WTC11 (cell line): ENCODE measurements around the gene FRMD4B. TPM values are rescaled to one million over a fixed set of nuclear protein-coding genes. Genes with fewer than 3 reads are reported as not detected.

Experiments used
- ATAC-seq: fragments of 200-7000 bp; cut with Tn5 transposase; 2 replicates; pipeline ENCODE4 v1.10.0; 2021; ENCODE audit warnings: mild to moderate bottlenecking, moderate library complexity
- CTCF ChIA-PET: fragments of 300-600 bp; sonication (Branson Sonifier 250); formaldehyde crosslinking; loops from one replicate; lab custom pipeline; 2021; ENCODE audit warnings: antibody characterized with exemption; lab: Charles Lee
- POLR2A ChIA-PET: fragments of 350-600 bp; sonication (Branson Sonifier 250); formaldehyde crosslinking; loops from one replicate; lab custom pipeline; 2021; ENCODE audit warnings: antibody characterized with exemption; lab: Charles Lee
- DNase-seq: peaks from one replicate; pipeline ENCODE4 v3.0.0; 2021; ENCODE audit warnings: low spot score
- H3K27ac Mint-ChIP-seq: 2 replicates; pipeline ENCODE4 v1.8.0; 2021; ENCODE audit warnings: mixed read lengths
- H3K27me3 Mint-ChIP-seq: 2 replicates; pipeline ENCODE4 v1.8.0; 2021; ENCODE audit warnings: low read depth, mild to moderate bottlenecking, moderate library complexity, mixed read lengths
- H3K36me3 Mint-ChIP-seq: 2 replicates; pipeline ENCODE4 v1.8.0; 2021; ENCODE audit warnings: mixed read lengths
- H3K4me1 Mint-ChIP-seq: 2 replicates; pipeline ENCODE4 v1.8.0; 2022; ENCODE audit warnings: mixed read lengths
- H3K4me3 Mint-ChIP-seq: 2 replicates; pipeline ENCODE4 v1.8.0; 2021; ENCODE audit warnings: mild to moderate bottlenecking, moderate library complexity, mixed read lengths
- H3K9me3 Mint-ChIP-seq: 2 replicates; pipeline ENCODE4 v1.8.0; 2021; ENCODE audit warnings: mixed read lengths
- CREB1 ChIP-seq: sonication (generic); formaldehyde crosslinking; IDR thresholded peaks from 2 replicates; pipeline ENCODE4 v1.8.0; 2023; ENCODE audit warnings: mild to moderate bottlenecking, missing genetic modification reagents
- EMX1 ChIP-seq: fragments of 250-450 bp; sonication (Bioruptor Pico); IDR thresholded peaks from 2 replicates; pipeline ENCODE4 v1.8.0; 2021; ENCODE audit warnings: mild to moderate bottlenecking
- GTF2I ChIP-seq: fragments of 250-450 bp; sonication (Bioruptor Pico); conservative IDR thresholded peaks from 2 replicates; pipeline ENCODE4 v1.4.0; 2021; ENCODE audit warnings: mild to moderate bottlenecking
- OVOL2 ChIP-seq: fragments of 250-450 bp; sonication (Bioruptor Pico); IDR thresholded peaks from 2 replicates; pipeline ENCODE4 v1.9.0; 2021; ENCODE audit warnings: mild to moderate bottlenecking, borderline replicate concordance
- ZNF121 ChIP-seq: sonication (generic); formaldehyde crosslinking; IDR thresholded peaks from 2 replicates; pipeline ENCODE4 v1.8.0; 2023; ENCODE audit warnings: missing genetic modification reagents
- ZNF138 ChIP-seq: sonication (generic); formaldehyde crosslinking; conservative IDR thresholded peaks from 2 replicates; pipeline ENCODE4 v1.8.1; 2022; ENCODE audit warnings: mild to moderate bottlenecking, moderate library complexity, missing genetic modification reagents
- ZNF219 ChIP-seq: sonication (generic); formaldehyde crosslinking; IDR thresholded peaks from 2 replicates; pipeline ENCODE4 v1.8.0; 2023; ENCODE audit warnings: missing genetic modification reagents, mild to moderate bottlenecking, borderline replicate concordance
- ZNF416 ChIP-seq: fragments of 250-450 bp; sonication (Bioruptor Pico); IDR thresholded peaks from 2 replicates; pipeline ENCODE4 v1.9.0; 2021; ENCODE audit warnings: mild to moderate bottlenecking, inconsistent platforms
- ZNF671 ChIP-seq: fragments of 250-450 bp; sonication (Bioruptor Pico); IDR thresholded peaks from 2 replicates; pipeline ENCODE4 v1.8.0; 2021; ENCODE audit warnings: mild to moderate bottlenecking
- total RNA-seq: library from RNA; stranded (reverse); gene quantifications from 3 replicates; pipeline ENCODE4 v1.2.3, GENCODE V29; 2021
- TF ChIP-seq, protein P1 (sequence below): fragments of 250-450 bp; sonication (Bioruptor Pico); IDR thresholded peaks from 2 replicates; pipeline ENCODE4 v1.9.0; 2021; ENCODE audit warnings: mild to moderate bottlenecking, borderline replicate concordance
- TF ChIP-seq, protein P2 (sequence below): sonication (generic); formaldehyde crosslinking; IDR thresholded peaks from 2 replicates; pipeline ENCODE4 v1.8.1; 2023; ENCODE audit warnings: mild to moderate bottlenecking, moderate library complexity, missing genetic modification reagents
- TF ChIP-seq, protein P3 (sequence below): fragments of 250-450 bp; sonication (Bioruptor Pico); IDR thresholded peaks from 2 replicates; pipeline ENCODE4 v1.9.0; 2021; ENCODE audit warnings: mild to moderate bottlenecking
- TF ChIP-seq, protein P4 (sequence below): sonication (generic); formaldehyde crosslinking; IDR thresholded peaks from 2 replicates; pipeline ENCODE4 v1.8.0; 2022; ENCODE audit warnings: mild to moderate bottlenecking, missing genetic modification reagents

FRMD4B gene
- total RNA-seq, 1 experiment from 2014 or later: 6.7 TPM

DNA sequence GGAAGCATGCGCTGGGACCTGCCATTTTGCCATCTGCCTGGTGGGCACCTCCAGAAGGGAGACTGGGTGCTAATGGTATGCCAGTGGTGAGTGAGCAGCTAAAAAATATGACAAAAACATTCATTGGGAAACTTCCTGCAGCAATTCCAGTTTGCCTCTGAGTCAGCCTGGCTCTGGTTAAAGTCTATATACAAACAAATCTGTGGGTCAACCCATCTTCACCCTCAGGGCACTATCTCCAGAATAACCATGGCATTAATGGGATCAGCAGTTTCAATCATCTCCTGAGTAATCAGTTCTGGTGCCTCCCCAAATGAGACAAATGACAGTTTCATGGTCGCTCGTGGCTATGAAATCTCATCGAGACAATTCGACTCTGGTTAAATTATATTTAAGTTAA is 21.5 kb downstream of the FRMD4B start (continued):
- TF ChIP-seq GTF2I: no peak
- TF ChIP-seq ZNF671 (CRISPR knock-in tag): no peak

DNA sequence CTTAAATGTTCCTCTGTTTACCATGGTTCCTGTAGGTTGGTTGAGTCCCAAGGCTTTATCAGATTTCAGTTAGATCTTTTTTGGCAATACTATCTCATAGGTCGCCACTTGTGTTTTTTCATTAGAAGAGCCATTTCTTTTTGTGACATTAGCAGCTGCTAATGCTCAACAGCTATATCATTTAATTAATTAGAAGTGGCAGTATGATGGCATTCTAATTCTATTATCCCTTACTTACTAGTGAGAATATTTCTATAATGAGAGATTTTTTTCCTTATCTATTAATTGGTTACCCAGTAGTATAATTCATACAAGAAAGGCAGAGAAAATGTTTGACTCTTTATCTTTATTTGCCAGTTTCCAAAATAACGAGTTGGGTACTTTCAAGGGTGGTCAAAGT is 25.2 kb downstream of the FRMD4B start:
- peaks cover 9% of the 10 kb centered on the region; the same call in 1 of the 2 replicates for H3K4me1 Mint-ChIP-seq
- H3K27ac Mint-ChIP-seq: peak overlapping the region; percentile 0; the same call in 1 of the 2 replicates
- ChIA-PET CTCF (no interaction called here), POLR2A (no interaction called here)
- H3K27me3 Mint-ChIP-seq: no peaks in the 10 kb centered on the region
- ATAC-seq (no peak), DNase-seq (no peak)
- H3K4me3 Mint-ChIP-seq: no peak overlapping the region
- peaks cover 6% of the 10 kb centered on the region; the same call in 1 of the 2 replicates for H3K36me3 Mint-ChIP-seq
- peaks cover 9% of the 10 kb centered on the region for H3K9me3 Mint-ChIP-seq
- TF ChIP-seq EMX1 (CRISPR knock-in tag) (no peak), CREB1 (no peak)
- TF ChIP-seq, protein P1, sequence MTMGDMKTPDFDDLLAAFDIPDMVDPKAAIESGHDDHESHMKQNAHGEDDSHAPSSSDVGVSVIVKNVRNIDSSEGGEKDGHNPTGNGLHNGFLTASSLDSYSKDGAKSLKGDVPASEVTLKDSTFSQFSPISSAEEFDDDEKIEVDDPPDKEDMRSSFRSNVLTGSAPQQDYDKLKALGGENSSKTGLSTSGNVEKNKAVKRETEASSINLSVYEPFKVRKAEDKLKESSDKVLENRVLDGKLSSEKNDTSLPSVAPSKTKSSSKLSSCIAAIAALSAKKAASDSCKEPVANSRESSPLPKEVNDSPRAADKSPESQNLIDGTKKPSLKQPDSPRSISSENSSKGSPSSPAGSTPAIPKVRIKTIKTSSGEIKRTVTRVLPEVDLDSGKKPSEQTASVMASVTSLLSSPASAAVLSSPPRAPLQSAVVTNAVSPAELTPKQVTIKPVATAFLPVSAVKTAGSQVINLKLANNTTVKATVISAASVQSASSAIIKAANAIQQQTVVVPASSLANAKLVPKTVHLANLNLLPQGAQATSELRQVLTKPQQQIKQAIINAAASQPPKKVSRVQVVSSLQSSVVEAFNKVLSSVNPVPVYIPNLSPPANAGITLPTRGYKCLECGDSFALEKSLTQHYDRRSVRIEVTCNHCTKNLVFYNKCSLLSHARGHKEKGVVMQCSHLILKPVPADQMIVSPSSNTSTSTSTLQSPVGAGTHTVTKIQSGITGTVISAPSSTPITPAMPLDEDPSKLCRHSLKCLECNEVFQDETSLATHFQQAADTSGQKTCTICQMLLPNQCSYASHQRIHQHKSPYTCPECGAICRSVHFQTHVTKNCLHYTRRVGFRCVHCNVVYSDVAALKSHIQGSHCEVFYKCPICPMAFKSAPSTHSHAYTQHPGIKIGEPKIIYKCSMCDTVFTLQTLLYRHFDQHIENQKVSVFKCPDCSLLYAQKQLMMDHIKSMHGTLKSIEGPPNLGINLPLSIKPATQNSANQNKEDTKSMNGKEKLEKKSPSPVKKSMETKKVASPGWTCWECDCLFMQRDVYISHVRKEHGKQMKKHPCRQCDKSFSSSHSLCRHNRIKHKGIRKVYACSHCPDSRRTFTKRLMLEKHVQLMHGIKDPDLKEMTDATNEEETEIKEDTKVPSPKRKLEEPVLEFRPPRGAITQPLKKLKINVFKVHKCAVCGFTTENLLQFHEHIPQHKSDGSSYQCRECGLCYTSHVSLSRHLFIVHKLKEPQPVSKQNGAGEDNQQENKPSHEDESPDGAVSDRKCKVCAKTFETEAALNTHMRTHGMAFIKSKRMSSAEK (CRISPR knock-in tag): no peak

DNA sequence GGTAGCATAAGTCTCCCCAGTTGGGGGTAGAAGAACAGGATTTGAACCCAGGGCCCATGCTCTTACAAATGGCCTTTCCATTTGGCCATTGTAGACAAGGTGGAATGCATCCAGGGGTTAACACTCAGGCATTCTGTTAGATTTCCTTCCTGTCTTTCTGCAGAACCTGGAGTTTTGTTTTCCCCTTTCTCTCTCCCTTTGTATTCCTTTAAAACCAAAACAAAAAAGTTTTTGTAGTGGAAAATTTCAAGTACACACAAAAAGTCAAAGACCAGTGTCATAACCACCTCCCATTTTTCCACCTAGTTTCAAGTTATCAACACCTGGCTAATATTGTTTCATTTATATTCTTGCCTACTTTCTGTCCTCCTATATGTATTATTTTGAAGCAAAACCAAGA is 26.0 kb downstream of the FRMD4B start:
- Mint-ChIP-seq H3K4me3 (no peak overlapping the region), H3K36me3 (peaks cover 6% of the 10 kb centered on the region; the same call in 1 of the 2 replicates), H3K27ac (no peak overlapping the region), H3K4me1 (peaks cover 9% of the 10 kb centered on the region; the same call in 1 of the 2 replicates), H3K9me3 (peaks cover 9% of the 10 kb centered on the region), H3K27me3 (no peaks in the 10 kb centered on the region)
- TF ChIP-seq ZNF138 (CRISPR knock-in tag): no peak
- TF ChIP-seq ZNF219 (CRISPR knock-in tag): no peak
- TF ChIP-seq, protein P2, sequence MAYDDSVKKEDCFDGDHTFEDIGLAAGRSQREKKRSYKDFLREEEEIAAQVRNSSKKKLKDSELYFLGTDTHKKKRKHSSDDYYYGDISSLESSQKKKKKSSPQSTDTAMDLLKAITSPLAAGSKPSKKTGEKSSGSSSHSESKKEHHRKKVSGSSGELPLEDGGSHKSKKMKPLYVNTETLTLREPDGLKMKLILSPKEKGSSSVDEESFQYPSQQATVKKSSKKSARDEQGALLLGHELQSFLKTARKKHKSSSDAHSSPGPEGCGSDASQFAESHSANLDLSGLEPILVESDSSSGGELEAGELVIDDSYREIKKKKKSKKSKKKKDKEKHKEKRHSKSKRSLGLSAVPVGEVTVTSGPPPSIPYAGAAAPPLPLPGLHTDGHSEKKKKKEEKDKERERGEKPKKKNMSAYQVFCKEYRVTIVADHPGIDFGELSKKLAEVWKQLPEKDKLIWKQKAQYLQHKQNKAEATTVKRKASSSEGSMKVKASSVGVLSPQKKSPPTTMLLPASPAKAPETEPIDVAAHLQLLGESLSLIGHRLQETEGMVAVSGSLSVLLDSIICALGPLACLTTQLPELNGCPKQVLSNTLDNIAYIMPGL: no peak
- no peak for TF ChIP-seq ZNF121
- no peak for TF ChIP-seq OVOL2 (CRISPR knock-in tag)
- POLR2A ChIA-PET: no interaction called here
- ATAC-seq (no peak), DNase-seq (no peak)
- CTCF ChIA-PET: no interaction called here

DNA sequence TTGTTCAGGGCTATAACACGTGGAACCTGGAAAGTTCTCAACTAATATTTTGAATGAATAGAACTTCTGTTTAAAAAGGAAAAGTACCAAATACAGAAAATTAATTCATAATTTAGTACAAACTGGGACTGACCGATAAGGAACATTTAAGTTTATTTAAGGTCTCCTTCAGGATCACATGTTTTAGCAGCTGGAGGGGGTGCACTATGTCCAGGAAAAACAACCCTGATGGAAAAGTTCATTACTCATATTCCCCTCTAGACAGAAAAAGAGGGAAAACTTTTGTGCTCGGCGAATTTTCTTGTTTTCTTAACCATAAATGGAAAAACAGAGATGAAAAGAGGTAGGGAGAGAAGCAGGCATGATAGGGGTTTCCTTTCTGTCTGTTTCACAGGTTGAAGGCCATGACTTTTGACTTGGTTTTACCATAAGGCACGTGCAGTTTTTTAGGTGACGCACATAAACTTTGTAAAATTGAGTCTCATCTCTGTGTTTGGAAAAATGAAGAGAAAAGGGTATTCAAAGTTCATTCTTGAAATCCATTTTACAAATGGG is 26.5 kb downstream of the FRMD4B start:
- H3K4me1 Mint-ChIP-seq: peaks cover 9% of the 10 kb centered on the region; the same call in 1 of the 2 replicates
- ChIA-PET CTCF (no interaction called here), POLR2A (no interaction called here)
- TF ChIP-seq, protein P3, sequence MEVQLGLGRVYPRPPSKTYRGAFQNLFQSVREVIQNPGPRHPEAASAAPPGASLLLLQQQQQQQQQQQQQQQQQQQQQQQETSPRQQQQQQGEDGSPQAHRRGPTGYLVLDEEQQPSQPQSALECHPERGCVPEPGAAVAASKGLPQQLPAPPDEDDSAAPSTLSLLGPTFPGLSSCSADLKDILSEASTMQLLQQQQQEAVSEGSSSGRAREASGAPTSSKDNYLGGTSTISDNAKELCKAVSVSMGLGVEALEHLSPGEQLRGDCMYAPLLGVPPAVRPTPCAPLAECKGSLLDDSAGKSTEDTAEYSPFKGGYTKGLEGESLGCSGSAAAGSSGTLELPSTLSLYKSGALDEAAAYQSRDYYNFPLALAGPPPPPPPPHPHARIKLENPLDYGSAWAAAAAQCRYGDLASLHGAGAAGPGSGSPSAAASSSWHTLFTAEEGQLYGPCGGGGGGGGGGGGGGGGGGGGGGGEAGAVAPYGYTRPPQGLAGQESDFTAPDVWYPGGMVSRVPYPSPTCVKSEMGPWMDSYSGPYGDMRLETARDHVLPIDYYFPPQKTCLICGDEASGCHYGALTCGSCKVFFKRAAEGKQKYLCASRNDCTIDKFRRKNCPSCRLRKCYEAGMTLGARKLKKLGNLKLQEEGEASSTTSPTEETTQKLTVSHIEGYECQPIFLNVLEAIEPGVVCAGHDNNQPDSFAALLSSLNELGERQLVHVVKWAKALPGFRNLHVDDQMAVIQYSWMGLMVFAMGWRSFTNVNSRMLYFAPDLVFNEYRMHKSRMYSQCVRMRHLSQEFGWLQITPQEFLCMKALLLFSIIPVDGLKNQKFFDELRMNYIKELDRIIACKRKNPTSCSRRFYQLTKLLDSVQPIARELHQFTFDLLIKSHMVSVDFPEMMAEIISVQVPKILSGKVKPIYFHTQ (CRISPR knock-in tag): no peak
- TF ChIP-seq, protein P4, sequence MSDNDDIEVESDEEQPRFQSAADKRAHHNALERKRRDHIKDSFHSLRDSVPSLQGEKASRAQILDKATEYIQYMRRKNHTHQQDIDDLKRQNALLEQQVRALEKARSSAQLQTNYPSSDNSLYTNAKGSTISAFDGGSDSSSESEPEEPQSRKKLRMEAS: no peak
- no peak for TF ChIP-seq ZNF671 (CRISPR knock-in tag)
- TF ChIP-seq ZNF416 (CRISPR knock-in tag): no peak
- H3K9me3 Mint-ChIP-seq: peaks cover 9% of the 10 kb centered on the region
- DNase-seq (no peak), ATAC-seq (no peak)
- no peaks in the 10 kb centered on the region for H3K27me3 Mint-ChIP-seq
- no peak overlapping the region for H3K4me3 Mint-ChIP-seq
- H3K27ac Mint-ChIP-seq: no peak overlapping the region
- H3K36me3 Mint-ChIP-seq: peaks cover 6% of the 10 kb centered on the region; the same call in 1 of the 2 replicates
